T-helper 1 cell (primary cell): ENCODE results near the gene ECHS1.
A peak's percentile ranks its signal among the peaks of the same experiment; 100 is the strongest.
"Not testable (repeated sequence)": the region's sequence is repeated elsewhere in the genome, so short reads cannot be mapped to it uniquely, and the experiment has no call there.

Experiments
- DNase-seq, 5 donors: peaks; one replicate each; pipeline ENCODE4 v3.0.0-alpha.2; 2012 to 2020

The ECHS1 gene

GRCh38 chr10:133378251-133379096, 5.3 kb upstream of the ECHS1 start:
- DNase-seq: peak; percentile 33 to 60 (median 38)

- DNase-seq: no peak
Observed at GRCh38 chr10:133377818-133378250, 4.7 kb upstream of the ECHS1 start.

- DNase-seq: no peak
Observed at GRCh38 chr10:133377025-133377817, 4.1 kb upstream of the ECHS1 start.

- not testable (repeated sequence) for DNase-seq
Observed at GRCh38 chr10:133376183-133376582, 3.0 kb upstream of the ECHS1 start.

- DNase-seq: no peak
Observed at GRCh38 chr10:133375357-133376115, 2.4 kb upstream of the ECHS1 start.

GRCh38 chr10:133372507-133372906, 647 bp downstream of the ECHS1 start:
- DNase-seq: no peak

- no peak for DNase-seq
Observed at GRCh38 chr10:133370030-133370786, 2.9 kb downstream of the ECHS1 start.

GRCh38 chr10:133368153-133368552, 5.0 kb downstream of the ECHS1 start:
- DNase-seq: no peak

- DNase-seq: not testable (repeated sequence)
Observed at GRCh38 chr10:133367461-133367860, 5.7 kb downstream of the ECHS1 start.

GRCh38 chr10:133366751-133367150, 6.4 kb downstream of the ECHS1 start:
- DNase-seq: no peak

- DNase-seq: no peak
Observed at GRCh38 chr10:133366130-133366478, 7.0 kb downstream of the ECHS1 start.

GRCh38 chr10:133365461-133366129, 7.6 kb downstream of the ECHS1 start:
- DNase-seq: no peak

GRCh38 chr10:133364645-133365431, 8.3 kb downstream of the ECHS1 start:
- no peak for DNase-seq

GRCh38 chr10:133362846-133363245, 10.3 kb downstream of the ECHS1 start:
- no peak for DNase-seq

- no peak for DNase-seq
Observed at GRCh38 chr10:133361773-133362441, 11.2 kb downstream of the ECHS1 start.

- DNase-seq: no peak
Observed at GRCh38 chr10:133361227-133361626, 11.9 kb downstream of the ECHS1 start.

- no peak for DNase-seq
Observed at GRCh38 chr10:133359972-133360610, 13.1 kb downstream of the ECHS1 start.

- peak in 1 of 5 donors; percentile 35 for DNase-seq
Observed at GRCh38 chr10:133359554-133359971, 13.6 kb downstream of the ECHS1 start.

GRCh38 chr10:133358925-133359310, 14.2 kb downstream of the ECHS1 start:
- DNase-seq: no peak
